ENCODE results near the gene LRRC46. TPM values are rescaled to one million over a fixed set of nuclear protein-coding genes. Genes with fewer than 3 reads are reported as not detected.

Gene LRRC46
- total and polyA plus RNA-seq, 2 of the 13 experiments (the other 11 are each of a cell fraction or from before 2014, with no cell fraction given) = 0.09 TPM

GRCh38 chr17:47831003-47831933 lies at the start of gene LRRC46, which contains the start of gene MRPL10 (continued):
- TF ChIP-seq, protein P1, sequence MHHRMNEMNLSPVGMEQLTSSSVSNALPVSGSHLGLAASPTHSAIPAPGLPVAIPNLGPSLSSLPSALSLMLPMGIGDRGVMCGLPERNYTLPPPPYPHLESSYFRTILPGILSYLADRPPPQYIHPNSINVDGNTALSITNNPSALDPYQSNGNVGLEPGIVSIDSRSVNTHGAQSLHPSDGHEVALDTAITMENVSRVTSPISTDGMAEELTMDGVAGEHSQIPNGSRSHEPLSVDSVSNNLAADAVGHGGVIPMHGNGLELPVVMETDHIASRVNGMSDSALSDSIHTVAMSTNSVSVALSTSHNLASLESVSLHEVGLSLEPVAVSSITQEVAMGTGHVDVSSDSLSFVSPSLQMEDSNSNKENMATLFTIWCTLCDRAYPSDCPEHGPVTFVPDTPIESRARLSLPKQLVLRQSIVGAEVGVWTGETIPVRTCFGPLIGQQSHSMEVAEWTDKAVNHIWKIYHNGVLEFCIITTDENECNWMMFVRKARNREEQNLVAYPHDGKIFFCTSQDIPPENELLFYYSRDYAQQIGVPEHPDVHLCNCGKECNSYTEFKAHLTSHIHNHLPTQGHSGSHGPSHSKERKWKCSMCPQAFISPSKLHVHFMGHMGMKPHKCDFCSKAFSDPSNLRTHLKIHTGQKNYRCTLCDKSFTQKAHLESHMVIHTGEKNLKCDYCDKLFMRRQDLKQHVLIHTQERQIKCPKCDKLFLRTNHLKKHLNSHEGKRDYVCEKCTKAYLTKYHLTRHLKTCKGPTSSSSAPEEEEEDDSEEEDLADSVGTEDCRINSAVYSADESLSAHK (CRISPR knock-in tag; IDR thresholded peaks at IDR 0.05; ENCODE audit: borderline replicate concordance) = no peak
- no peak; the same call in 1 of the 2 replicates for TF ChIP-seq ZBTB10 (CRISPR knock-in tag; IDR thresholded peaks at IDR 0.05; ENCODE audit: borderline replicate concordance)
- no peak for TF ChIP-seq ZNF354B (CRISPR knock-in tag; IDR thresholded peaks at IDR 0.05)
- no peak for TF ChIP-seq ZNF740 (CRISPR knock-in tag; IDR thresholded peaks at IDR 0.05)
- TF ChIP-seq ATAD3A (CRISPR knock-in tag; IDR thresholded peaks at IDR 0.05) = no peak
- no peak for TF ChIP-seq ZEB1 (IDR thresholded peaks at IDR 0.05; ENCODE audit: insufficient replicate concordance, low read depth)
- TF ChIP-seq ZNF382 (CRISPR knock-in tag; IDR thresholded peaks at IDR 0.05; ENCODE audit: borderline replicate concordance) = no peak
- TF ChIP-seq ATM (IDR thresholded peaks at IDR 0.05; ENCODE audit: borderline replicate concordance) = no peak
- peak; percentile 74 for TF ChIP-seq SALL2 (CRISPR knock-in tag; IDR thresholded peaks at IDR 0.05)
- TF ChIP-seq ZBTB38 (CRISPR knock-in tag; IDR thresholded peaks at IDR 0.05) = peak; percentile 87
- peak; percentile 41; the same call in 1 of the 2 replicates for TF ChIP-seq SP5 (CRISPR knock-in tag; IDR thresholded peaks at IDR 0.05; ENCODE audit: borderline replicate concordance, low read depth)
- TF ChIP-seq DDIT3 (CRISPR knock-in tag; IDR thresholded peaks at IDR 0.05) = no peak
- TF ChIP-seq, protein P2, sequence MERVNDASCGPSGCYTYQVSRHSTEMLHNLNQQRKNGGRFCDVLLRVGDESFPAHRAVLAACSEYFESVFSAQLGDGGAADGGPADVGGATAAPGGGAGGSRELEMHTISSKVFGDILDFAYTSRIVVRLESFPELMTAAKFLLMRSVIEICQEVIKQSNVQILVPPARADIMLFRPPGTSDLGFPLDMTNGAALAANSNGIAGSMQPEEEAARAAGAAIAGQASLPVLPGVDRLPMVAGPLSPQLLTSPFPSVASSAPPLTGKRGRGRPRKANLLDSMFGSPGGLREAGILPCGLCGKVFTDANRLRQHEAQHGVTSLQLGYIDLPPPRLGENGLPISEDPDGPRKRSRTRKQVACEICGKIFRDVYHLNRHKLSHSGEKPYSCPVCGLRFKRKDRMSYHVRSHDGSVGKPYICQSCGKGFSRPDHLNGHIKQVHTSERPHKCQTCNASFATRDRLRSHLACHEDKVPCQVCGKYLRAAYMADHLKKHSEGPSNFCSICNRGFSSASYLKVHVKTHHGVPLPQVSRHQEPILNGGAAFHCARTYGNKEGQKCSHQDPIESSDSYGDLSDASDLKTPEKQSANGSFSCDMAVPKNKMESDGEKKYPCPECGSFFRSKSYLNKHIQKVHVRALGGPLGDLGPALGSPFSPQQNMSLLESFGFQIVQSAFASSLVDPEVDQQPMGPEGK (CRISPR knock-in tag; IDR thresholded peaks at IDR 0.05) = peak; percentile 74
- peak; percentile 99 for TF ChIP-seq POLR2G (IDR thresholded peaks at IDR 0.05; ENCODE audit: low read depth, low read length)
- TF ChIP-seq TGIF2 (CRISPR knock-in tag; IDR thresholded peaks at IDR 0.05) = peak; percentile 55
- TF ChIP-seq ZNF234 (CRISPR knock-in tag; conservative IDR thresholded peaks at IDR 0.05) = no peak
- peak; percentile 94 for TF ChIP-seq AGO1 (IDR thresholded peaks at IDR 0.05; ENCODE audit: low read depth, low read length, poor library complexity, severe bottlenecking)

All from HepG2 (cell line).